ENCODE measurements around the gene RUNX1.

Gene RUNX1

DNA sequence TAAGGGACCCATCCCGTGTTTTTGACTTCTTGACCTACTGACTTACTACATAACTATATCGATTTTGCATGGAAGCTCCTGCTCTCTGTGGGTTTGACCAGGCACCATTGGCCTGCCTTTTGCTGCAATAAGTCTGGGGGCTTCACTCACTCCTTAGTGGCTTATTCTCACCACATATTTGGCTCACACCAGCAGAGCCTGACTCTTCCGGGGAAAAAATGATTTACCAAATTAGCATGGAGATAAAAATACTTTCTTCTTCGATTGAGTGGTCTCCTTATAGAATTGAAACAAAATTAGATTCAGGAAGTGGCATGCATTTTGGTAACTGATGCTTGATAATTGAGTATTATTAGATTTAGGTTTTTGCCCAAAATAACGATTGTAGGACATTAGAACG is 129.7 kb downstream of the RUNX1 start:
- DNase-seq (ENCODE audit: extremely low spot score): no peak
- ChIA-PET POLR2A (no interaction called here), CTCF (no interaction called here)
- TF ChIP-seq HDGF (IDR thresholded peaks at IDR 0.05; ENCODE audit: borderline replicate concordance) (no peak), ELF4 (IDR thresholded peaks at IDR 0.05) (no peak), L3MBTL2 (conservative IDR thresholded peaks at IDR 0.05) (no peak), FOXA1 (IDR thresholded peaks at IDR 0.05) (no peak), TARDBP (IDR thresholded peaks at IDR 0.05) (no peak), LEF1 (IDR thresholded peaks at IDR 0.05; ENCODE audit: borderline replicate concordance) (no peak), ZNF384 (IDR thresholded peaks at IDR 0.05) (no peak)

DNA sequence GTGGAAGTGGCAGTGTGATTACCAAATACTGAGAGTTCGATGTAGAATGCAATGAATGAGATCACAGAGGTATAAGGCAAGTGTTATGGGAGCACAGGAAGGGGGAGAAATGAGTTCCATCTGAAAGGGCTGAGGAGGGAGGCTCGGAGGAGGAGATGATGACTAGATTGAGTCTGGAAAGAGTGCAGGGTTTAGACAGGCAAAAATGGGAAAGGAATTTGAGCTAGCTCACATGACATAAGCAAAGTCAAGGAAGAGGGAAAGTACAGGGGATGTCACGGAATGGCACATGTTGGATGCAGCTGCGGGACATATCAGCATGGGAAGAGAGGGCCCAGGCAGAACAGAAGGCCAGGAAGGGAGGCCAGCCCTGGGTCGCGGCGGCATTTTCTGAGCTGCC is 132.7 kb downstream of the RUNX1 start:
- ChIA-PET CTCF (no interaction called here), POLR2A (no interaction called here)
- no peak for DNase-seq (ENCODE audit: extremely low spot score)
- no peak for TF ChIP-seq ELF4 (IDR thresholded peaks at IDR 0.05)
- TF ChIP-seq HDGF (IDR thresholded peaks at IDR 0.05; ENCODE audit: borderline replicate concordance): no peak
- TF ChIP-seq FOXM1 (IDR thresholded peaks at IDR 0.05; ENCODE audit: borderline replicate concordance): no peak

DNA sequence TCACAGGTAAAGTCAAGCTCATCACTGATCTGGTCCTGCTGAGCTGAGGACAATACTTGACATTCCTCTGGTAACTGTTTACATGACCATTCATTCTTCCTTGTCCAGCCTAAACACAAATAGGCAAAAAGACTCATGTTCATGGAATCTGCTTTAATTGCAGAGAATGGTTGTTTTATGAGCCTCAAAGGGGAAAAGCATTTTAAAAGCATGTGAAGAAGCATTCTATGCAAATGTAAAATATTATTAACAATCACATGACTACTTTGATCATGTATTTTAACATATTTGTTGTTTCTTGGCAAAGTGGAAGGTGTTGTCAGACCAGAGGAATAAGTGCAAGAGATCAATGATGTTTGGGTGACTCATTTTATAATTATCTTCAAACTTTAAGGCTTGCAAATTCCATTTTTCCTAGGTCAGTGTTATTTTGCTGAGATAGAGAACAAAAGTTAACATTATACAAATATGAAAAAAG is 133.7 kb downstream of the RUNX1 start:
- ChIA-PET POLR2A (no interaction called here), CTCF (no interaction called here)
- no peak for DNase-seq (ENCODE audit: extremely low spot score)
- TF ChIP-seq L3MBTL2 (conservative IDR thresholded peaks at IDR 0.05): no peak
- TF ChIP-seq LEF1 (IDR thresholded peaks at IDR 0.05; ENCODE audit: borderline replicate concordance): no peak
- TF ChIP-seq, protein P1, sequence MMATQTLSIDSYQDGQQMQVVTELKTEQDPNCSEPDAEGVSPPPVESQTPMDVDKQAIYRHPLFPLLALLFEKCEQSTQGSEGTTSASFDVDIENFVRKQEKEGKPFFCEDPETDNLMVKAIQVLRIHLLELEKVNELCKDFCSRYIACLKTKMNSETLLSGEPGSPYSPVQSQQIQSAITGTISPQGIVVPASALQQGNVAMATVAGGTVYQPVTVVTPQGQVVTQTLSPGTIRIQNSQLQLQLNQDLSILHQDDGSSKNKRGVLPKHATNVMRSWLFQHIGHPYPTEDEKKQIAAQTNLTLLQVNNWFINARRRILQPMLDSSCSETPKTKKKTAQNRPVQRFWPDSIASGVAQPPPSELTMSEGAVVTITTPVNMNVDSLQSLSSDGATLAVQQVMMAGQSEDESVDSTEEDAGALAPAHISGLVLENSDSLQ (IDR thresholded peaks at IDR 0.05): no peak
- TF ChIP-seq SUZ12 (IDR thresholded peaks at IDR 0.05): no peak
- no peak for TF ChIP-seq CTBP1 (IDR thresholded peaks at IDR 0.05; ENCODE audit: borderline replicate concordance)

DNA sequence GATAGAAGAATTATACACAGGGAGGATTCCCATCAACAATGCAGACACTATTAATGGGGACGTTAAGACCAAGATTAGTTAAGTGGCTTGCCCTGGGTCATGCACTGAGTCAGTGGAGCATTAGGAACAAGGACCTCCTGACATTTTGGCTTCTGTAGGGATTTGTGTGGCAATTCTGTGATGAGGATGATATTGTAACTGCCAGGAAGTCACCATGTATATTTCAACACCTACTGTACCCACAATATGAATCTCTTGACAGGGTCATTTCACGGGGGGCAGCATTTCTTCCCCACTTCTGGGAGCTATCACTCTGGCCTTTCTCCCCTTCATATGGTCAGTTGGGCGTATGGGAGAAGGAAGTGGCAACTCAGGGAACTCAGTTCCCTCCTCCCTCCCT is 134.9 kb downstream of the RUNX1 start:
- ChIA-PET CTCF (interaction anchor here (1.0 kb wide), 1 partner anchor 24 kb away, joined by 3 read pairs; no protein-coding TSS in a partner anchor), POLR2A (no interaction called here)
- DNase-seq (ENCODE audit: extremely low spot score): no peak
- TF ChIP-seq NFRKB (IDR thresholded peaks at IDR 0.05) (no peak), LEF1 (IDR thresholded peaks at IDR 0.05; ENCODE audit: borderline replicate concordance) (no peak), FOXK2 (IDR thresholded peaks at IDR 0.05) (no peak), L3MBTL2 (conservative IDR thresholded peaks at IDR 0.05) (no peak), SP1 (IDR thresholded peaks at IDR 0.05) (no peak), ELF4 (IDR thresholded peaks at IDR 0.05) (no peak), ARNT (IDR thresholded peaks at IDR 0.05) (no peak), FOXM1 (IDR thresholded peaks at IDR 0.05; ENCODE audit: borderline replicate concordance) (no peak), ZNF384 (IDR thresholded peaks at IDR 0.05) (no peak), HDGF (IDR thresholded peaks at IDR 0.05; ENCODE audit: borderline replicate concordance) (no peak), CTBP1 (IDR thresholded peaks at IDR 0.05; ENCODE audit: borderline replicate concordance) (no peak)
- TF ChIP-seq, protein P1 (IDR thresholded peaks at IDR 0.05): no peak

DNA sequence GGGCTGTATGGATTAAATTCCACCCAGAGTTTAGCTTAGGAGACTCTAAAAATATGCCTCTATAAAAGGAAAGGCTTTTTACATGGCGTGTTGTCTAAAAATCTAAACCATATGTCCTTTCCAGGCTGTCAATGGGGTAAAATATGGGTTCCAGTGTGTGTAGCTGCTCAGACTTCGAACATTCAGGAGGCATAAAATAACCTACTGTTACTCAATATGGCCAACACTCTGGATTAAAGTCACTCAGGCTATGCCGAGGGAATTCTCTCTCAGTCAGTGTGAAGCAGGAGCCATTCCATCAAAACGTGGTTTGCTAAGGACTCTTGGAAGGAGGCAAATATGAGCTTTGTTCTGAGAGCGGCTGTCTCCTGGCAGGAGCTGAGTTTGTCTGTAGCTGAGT is 135.3 kb downstream of the RUNX1 start:
- CTCF ChIA-PET: interaction anchor here (1.0 kb wide), 1 partner anchor 24 kb away, joined by 3 read pairs; no protein-coding TSS in a partner anchor
- TF ChIP-seq FOXM1 (IDR thresholded peaks at IDR 0.05; ENCODE audit: borderline replicate concordance): no peak
- TF ChIP-seq CTBP1 (IDR thresholded peaks at IDR 0.05; ENCODE audit: borderline replicate concordance): no peak
- no peak for TF ChIP-seq LEF1 (IDR thresholded peaks at IDR 0.05; ENCODE audit: borderline replicate concordance)
- TF ChIP-seq SP1 (IDR thresholded peaks at IDR 0.05): no peak
- TF ChIP-seq BHLHE40 (IDR thresholded peaks at IDR 0.05; ENCODE audit: borderline replicate concordance): no peak
- no peak for TF ChIP-seq SUZ12 (IDR thresholded peaks at IDR 0.05)
- no peak for DNase-seq (ENCODE audit: extremely low spot score)
- POLR2A ChIA-PET: no interaction called here

DNA sequence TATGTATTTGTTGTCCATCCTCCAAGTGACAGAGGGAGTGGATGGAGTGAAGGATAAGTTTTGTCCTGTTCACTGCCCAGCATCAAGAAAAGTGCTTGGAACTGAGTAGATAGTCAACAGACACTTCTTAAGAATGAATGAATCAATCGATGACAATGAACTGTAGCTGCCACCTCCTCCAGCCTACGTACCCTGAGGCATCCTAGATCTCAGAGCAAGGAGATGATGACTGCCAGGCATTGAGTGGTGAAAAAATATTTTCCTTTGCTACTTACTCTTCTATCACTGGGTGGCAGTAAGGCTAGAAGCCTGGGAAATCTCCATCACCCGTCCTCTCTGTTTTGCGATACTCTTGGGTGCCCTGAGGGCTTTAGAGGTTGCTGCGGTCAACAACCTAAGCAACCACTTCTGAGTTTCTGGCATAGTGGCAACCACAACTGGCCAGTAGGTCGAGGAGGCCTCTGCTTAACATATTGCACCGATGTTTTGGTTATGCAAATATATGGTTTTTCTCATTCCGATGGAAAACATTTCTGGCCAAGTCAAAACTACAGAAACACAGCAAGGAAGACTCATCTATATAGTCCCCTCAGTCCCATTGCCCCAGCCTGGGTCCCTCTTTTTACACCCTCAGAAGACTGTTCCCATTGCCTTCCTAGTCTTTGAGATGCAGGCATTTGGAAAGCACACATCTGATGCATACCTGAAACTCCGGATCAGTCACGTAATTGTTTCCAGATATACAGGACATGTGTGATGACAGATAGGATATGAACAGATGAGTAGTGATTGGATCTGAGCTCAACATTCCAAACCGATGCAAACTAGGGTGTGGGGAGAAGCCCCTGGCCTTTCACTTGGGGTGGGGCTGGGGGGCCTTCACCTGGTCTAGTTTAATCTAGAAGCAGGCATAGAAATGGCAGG is 136.8 kb downstream of the RUNX1 start:
- DNase-seq (ENCODE audit: extremely low spot score): no peak
- ChIA-PET CTCF (no interaction called here), POLR2A (no interaction called here)
- TF ChIP-seq FOXA1 (IDR thresholded peaks at IDR 0.05) (no peak), ELF4 (IDR thresholded peaks at IDR 0.05) (no peak), FOXK2 (IDR thresholded peaks at IDR 0.05) (no peak), HDGF (IDR thresholded peaks at IDR 0.05; ENCODE audit: borderline replicate concordance) (no peak), BHLHE40 (IDR thresholded peaks at IDR 0.05; ENCODE audit: borderline replicate concordance) (no peak), FOXM1 (IDR thresholded peaks at IDR 0.05; ENCODE audit: borderline replicate concordance) (no peak), L3MBTL2 (conservative IDR thresholded peaks at IDR 0.05) (no peak), NFRKB (IDR thresholded peaks at IDR 0.05) (no peak), SUZ12 (IDR thresholded peaks at IDR 0.05) (no peak), TARDBP (IDR thresholded peaks at IDR 0.05) (no peak), CTBP1 (IDR thresholded peaks at IDR 0.05; ENCODE audit: borderline replicate concordance) (no peak), SP1 (IDR thresholded peaks at IDR 0.05) (no peak), ARNT (IDR thresholded peaks at IDR 0.05) (no peak), ZNF384 (IDR thresholded peaks at IDR 0.05) (no peak), LEF1 (IDR thresholded peaks at IDR 0.05; ENCODE audit: borderline replicate concordance) (no peak)
- TF ChIP-seq, protein P1 (IDR thresholded peaks at IDR 0.05): no peak

All from HEK293T (cell line).